GM18508 (cell line): ENCODE measurements around the gene CRPPA.

Source experiments
- ATAC-seq: cut with Tn5 transposase; IDR thresholded peaks from one replicate; pipeline ENCODE4 v1.9.1; 2021; ENCODE audit warnings: moderate number of reproducible peaks; ENCODE audit not compliant: insufficient read depth, unreplicated experiment

Gene CRPPA

GRCh38 chr7:16428182-16428581 is 6.8 kb upstream of the CRPPA start:
- no peak for ATAC-seq

- ATAC-seq = no peak
These were observed 2.4 kb upstream of the CRPPA start for GRCh38 chr7:16423761-16424160.

DNA sequence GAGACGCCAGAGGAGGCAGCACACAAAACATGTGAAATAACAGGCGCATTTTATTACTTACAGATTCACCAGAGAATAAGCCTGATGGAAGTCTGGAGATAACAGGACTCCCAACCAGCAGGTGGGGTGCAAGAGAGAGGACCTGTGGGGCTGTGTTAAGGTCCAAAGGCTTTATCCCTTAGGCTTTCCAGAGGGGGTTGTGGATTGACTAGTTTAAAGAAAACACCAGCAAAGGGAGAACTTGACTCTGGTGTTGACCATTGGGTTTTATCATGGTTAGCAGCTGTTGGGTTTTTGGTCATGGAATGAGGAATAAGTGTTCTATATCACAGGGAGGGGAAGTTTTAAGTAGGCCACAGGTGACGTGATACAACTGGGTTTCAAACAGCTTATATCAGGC is 1.6 kb upstream of the CRPPA start:
- ATAC-seq = no peak

- ATAC-seq = no peak
These were observed 731 bp upstream of the CRPPA start for GRCh38 chr7:16422103-16422435.

- peak; percentile 85 for ATAC-seq
These were observed 547 bp downstream of the CRPPA start for GRCh38 chr7:16420649-16421332.

DNA sequence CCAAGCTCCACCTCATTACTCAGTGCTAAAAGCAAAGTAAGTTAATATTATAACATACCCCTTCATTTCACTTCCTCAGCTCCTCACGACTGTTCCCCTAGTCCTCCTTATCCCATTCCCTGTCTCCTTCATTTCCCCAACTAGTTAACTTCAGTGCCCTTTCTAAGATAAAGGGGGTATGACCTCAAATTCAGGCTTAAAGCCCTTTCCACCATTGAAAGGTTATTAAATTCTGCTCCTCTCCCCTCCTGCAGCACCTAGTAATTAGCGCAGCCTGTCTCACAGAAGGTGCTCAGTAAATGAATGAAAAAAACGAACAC is 1.0 kb downstream of the CRPPA start:
- no peak for ATAC-seq

DNA sequence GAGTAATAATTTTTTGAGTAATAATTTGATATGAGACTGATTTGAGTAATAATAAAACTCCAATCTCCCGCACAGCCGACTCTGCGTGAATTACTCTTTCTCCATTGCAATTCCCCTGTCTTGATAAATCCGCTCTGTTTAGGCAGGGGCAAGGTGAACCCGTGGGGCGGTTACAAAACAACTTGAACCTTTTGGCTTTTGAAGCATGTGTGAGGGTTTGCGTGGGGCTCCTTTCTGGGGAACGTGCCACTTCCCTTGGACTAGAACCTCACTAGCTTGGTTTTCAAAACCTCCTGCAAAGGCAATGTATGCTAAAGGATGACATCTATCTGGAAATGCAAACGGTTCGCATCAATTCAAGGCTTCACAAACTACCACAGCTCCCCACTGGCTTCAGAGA is 1.5 kb downstream of the CRPPA start:
- no peak for ATAC-seq

GRCh38 chr7:16419126-16419525 is 2.2 kb downstream of the CRPPA start:
- no peak for ATAC-seq

DNA sequence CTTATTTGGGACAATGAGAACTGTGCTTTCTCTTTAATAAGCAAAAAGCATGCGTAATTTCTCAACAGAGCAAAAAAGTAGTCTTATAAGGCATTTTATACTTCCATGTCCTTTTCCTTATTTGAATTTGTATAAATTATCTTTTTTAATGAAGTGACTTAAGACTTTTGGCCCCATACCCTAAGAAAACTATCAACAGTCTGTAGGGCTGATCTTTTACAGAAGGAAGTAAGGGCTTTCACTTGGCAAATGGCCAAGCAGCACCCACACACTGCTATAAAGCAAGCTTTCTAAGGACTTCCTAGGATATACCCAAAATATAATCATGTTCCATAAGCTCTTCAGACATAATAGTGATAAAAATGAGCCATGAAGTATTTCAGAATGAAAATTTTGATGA is 3.4 kb downstream of the CRPPA start:
- ATAC-seq = no peak

DNA sequence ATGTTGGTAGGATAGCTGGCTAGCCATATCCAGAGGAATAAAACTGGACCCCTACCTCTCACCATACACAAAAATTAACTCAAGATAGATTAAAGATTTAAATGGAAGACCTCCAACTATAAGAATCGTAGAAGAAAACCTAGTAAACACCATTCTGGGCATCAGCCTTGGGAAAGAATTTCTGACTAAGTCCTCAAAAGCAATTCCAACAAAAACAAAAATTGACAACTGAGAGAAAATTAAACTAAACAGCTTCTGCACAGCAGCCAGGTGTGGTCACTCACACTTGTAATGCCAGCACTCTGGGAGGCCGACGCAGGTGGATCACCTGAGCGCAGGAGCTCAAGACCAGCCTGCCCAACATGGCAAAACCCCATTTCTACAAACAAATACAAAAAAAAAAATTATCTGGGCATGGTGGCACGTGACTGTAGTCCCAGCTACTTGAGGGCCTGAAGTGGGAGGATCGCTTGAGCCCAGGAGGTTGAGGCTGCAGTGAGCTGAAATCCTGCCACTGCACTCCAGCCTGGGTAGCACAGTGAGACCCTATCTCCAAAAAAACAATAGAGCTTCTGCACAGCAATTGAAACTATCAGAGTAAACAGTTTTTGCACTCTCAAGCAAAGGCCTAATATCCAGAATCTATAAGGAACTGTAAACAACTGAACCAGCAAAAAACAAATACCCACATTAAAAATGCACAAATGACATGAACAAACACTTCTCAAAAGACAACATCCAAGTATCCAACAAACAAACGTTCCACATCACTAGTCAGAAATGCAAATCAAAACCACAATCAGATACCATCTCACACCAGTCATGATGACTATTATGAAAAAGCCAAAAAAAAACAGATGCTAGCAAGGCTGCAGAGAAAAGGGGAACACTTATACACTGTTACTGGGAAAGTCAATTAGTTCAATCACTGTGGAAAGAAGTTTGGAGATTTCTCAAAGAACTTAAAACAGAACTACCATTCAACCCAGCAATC is 4.8 kb downstream of the CRPPA start:
- no peak for ATAC-seq

DNA sequence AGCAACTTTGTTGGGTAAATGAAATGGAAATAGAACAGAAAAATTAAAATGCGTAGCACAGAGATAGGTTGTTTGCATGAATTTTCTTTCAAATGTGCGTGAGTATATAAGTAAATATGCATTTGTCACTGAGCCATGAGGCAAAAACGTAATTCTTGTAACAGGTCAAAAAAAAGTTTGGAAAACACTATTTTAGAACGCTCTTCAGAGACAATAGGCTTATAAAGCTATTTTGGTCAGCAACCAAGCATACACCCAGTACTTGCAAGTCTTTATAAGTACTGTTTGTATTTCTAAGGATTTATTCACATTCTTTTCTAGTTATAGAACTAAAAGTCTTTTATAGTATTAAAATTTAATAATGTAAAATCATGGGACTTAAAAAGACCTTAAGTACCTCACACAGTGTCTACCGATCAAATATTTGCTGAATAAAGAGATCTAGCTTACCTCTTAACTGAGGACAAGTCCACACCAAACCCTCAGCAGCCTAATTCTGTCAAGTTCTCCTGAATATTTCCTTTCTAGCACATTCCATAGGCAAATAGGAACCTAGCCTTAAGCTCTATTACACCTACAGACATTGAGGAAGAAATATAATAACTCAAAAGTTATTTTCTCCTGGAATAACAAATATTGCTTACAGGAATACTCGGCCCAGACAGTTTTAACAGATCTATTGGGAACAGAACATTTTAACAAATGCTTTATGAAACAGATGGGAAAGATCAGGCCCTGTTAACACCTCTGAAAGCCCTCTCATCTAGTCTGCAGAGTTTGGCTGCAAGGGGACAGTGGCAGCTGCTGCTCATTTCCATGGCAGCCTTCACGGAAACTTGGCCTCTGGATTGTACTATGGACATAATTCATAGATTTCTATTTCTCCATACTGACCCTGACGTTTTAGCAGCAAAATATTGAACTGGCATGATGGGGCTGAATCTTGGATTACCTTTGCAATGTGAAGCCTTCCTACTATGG is 8.8 kb downstream of the CRPPA start:
- no peak for ATAC-seq

DNA sequence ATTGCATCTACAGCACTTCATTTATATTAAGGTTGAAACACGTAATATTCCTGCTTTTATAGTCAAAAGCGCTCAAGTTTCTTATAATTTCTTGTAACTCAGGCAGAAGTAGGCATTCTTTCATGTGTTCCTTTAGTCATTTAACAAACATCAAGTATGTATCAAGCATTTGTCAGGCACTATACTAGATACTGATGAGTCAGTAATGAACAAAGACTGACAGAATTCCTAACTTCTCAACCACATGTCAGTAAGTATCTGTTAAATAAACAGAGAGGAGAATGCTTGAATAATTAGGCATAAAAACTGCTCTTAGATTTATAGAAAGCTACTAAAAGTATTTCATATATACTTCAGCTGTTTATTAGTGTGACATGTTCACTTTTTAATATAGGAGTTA is 9.9 kb downstream of the CRPPA start:
- no peak for ATAC-seq

DNA sequence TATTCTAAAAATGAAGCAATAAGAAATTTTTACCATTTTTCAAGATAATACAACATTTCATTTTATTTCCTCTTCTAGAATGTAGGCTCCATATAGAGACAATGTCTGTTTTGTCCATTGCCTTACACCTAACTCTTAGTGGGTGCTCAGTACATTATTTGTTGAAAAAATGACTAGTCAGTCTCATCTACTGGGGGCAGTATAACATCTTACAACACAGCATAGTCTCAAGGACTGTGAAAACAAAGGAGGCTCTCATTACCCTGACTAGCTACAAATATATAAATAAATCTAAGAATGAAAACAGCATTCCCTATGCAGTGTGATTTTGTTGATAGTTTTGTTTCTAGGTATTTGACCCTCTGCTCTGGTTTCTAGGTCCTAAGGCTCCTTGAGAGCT is 11.6 kb downstream of the CRPPA start:
- ATAC-seq = no peak

GRCh38 chr7:16404636-16405035 is 16.7 kb downstream of the CRPPA start:
- ATAC-seq = no peak

- no peak for ATAC-seq
These were observed 17.9 kb downstream of the CRPPA start for GRCh38 chr7:16403475-16403874.

GRCh38 chr7:16402940-16403339 is 18.4 kb downstream of the CRPPA start:
- ATAC-seq = no peak

DNA sequence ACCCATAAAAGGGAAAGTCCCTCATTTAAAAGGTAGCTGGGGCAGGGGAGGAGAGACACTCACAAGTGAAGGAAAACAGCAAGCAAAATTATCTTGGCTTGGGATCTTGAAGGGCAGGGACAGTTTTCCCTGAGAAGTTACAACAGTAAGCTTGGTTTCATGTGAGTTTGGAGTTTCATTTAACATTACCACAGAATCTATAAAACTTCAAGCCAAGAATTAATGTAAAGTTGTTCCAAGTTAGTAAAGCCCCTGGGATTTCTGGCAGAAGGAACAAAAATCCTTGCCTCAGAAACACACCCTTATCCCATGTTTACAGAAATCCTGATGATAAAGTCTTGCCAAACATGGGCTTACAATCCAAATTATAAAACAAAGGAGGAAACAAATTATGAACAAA is 19.2 kb downstream of the CRPPA start:
- ATAC-seq = no peak

DNA sequence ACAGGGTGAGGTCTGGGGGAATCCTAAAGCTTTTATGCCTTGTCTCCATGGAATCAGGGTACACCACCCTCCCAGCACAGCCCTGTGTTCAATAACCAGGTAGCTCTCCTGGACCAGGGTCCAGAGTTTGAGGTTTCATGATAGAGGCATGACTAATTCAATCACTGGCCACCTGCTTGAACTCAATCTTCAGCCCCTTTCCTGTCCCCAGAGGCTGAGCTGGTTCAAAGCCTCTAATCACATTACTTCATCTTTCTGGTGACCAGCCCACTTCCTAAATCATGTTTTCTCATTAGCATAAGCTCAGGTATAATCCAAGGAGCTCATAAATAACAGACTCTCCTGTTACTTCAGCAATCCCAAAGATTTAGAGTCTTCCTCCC is 20.5 kb downstream of the CRPPA start:
- no peak for ATAC-seq

- ATAC-seq = no peak
These were observed 21.1 kb downstream of the CRPPA start for GRCh38 chr7:16399916-16400892.
